Right ventricle myocardium inferior (tissue), 1 donor: ENCODE results near the gene FAM83G. TPM values are rescaled to one million over a fixed set of nuclear protein-coding genes. Genes with fewer than 3 reads are reported as not detected.
"Not testable (repeated sequence)": the region's sequence is repeated elsewhere in the genome, so short reads cannot be mapped to it uniquely, and the experiment has no call there.

Experiments used
- ATAC-seq: fragments of 200-7000 bp; cut with Tn5 transposase; one replicate; pipeline ENCODE4 v1.9.1; 2020; ENCODE audit warnings: mild to moderate bottlenecking, moderate library complexity
- DNase-seq: peaks from one replicate; pipeline ENCODE4 v3.0.0; 2021; ENCODE audit errors: missing footprints
- intact Hi-C: fragments of 100-400 bp; cut with DNase I; formaldehyde crosslinking; loops from one replicate; pipeline ENCODE4 v1.11.0; 2022
- total RNA-seq: library from RNA; stranded (reverse); fragmentation: NEBNext Ultra II Directional; extraction: Animal tissue kit (Norgen Biotek cat#: 25700); gene quantifications from one replicate; pipeline ENCODE4 v1.2.1, GENCODE V29; 2021
- donor health status: DM: no; HTN: yes; CAD: no; lungs with severe emphysema.

Gene FAM83G
- total RNA-seq, 1 donor from 2014 or later: 2.7 TPM

GRCh38 chr17:18961634-18962493, 42.7 kb downstream of the FAM83G start:
- ATAC-seq (no peak), DNase-seq (peak; percentile 60)
- intact Hi-C loops: no loop called here

- intact Hi-C loops: no loop called here
- DNase-seq (peak; percentile 90), ATAC-seq (peak; percentile 86)
Measured at GRCh38 chr17:18960803-18961511, 43.6 kb downstream of the FAM83G start.

GRCh38 chr17:18960241-18960665, 44.3 kb downstream of the FAM83G start:
- ATAC-seq (no peak), DNase-seq (peak; percentile 23)
- intact Hi-C loops: no loop called here

GRCh38 chr17:18959845-18960240, 44.7 kb downstream of the FAM83G start:
- intact Hi-C loops: no loop called here

GRCh38 chr17:18959071-18959844, 45.3 kb downstream of the FAM83G start:
- DNase-seq: peak; percentile 23
- ATAC-seq: no peak

More at GRCh38 chr17:18959845-18960240, 44.7 kb downstream of the FAM83G start:
- ATAC-seq (no peak), DNase-seq (peak; percentile 65)

GRCh38 chr17:18958611-18959010, 46.0 kb downstream of the FAM83G start:
- intact Hi-C loops: no loop called here
- peak; percentile 33 for DNase-seq

More at GRCh38 chr17:18959071-18959844, 45.3 kb downstream of the FAM83G start:
- intact Hi-C loops: no loop called here

GRCh38 chr17:18957831-18958230, 46.7 kb downstream of the FAM83G start:
- ATAC-seq (no peak), DNase-seq (no peak)
- intact Hi-C loops: no loop called here

More at GRCh38 chr17:18958611-18959010, 46.0 kb downstream of the FAM83G start:
- ATAC-seq: no peak

GRCh38 chr17:18956581-18956980, 48.0 kb downstream of the FAM83G start:
- DNase-seq (no peak), ATAC-seq (no peak)

GRCh38 chr17:18956021-18956420, 48.5 kb downstream of the FAM83G start:
- ATAC-seq, intact Hi-C loops, DNase-seq: not testable (repeated sequence)

More at GRCh38 chr17:18956581-18956980, 48.0 kb downstream of the FAM83G start:
- intact Hi-C loops: no loop called here

GRCh38 chr17:18955009-18955408, 49.6 kb downstream of the FAM83G start:
- intact Hi-C loops: no loop called here
- DNase-seq: no peak
- no peak for ATAC-seq

GRCh38 chr17:18954321-18954720, 50.2 kb downstream of the FAM83G start:
- ATAC-seq (no peak), DNase-seq (no peak)
- intact Hi-C loops: no loop called here

GRCh38 chr17:18953231-18953728, 51.3 kb downstream of the FAM83G start:
- DNase-seq (peak; percentile 65), ATAC-seq (no peak)
- intact Hi-C loops: no loop called here

GRCh38 chr17:18951941-18952842, 52.4 kb downstream of the FAM83G start, which contains the start of gene SLC5A10:
Gene SLC5A10, plus strand, starts transcription at chr17:18952165. Its CDS starts 41 bp downstream, at chr17:18952206.
- intact Hi-C loops: no loop called here
- no peak for ATAC-seq

GRCh38 chr17:18950944-18951905, 53.3 kb downstream of the FAM83G start:
- ATAC-seq: peak; percentile 87

More at GRCh38 chr17:18951941-18952842, 52.4 kb downstream of the FAM83G start, which contains the start of gene SLC5A10:
- DNase-seq: peak; percentile 50

GRCh38 chr17:18950346-18950745, 54.2 kb downstream of the FAM83G start:
- ATAC-seq (no peak), DNase-seq (no peak)
- intact Hi-C loops: no loop called here

More at GRCh38 chr17:18950944-18951905, 53.3 kb downstream of the FAM83G start:
- DNase-seq: peak; percentile 70
- intact Hi-C loops: no loop called here

GRCh38 chr17:18949566-18949965, 55.0 kb downstream of the FAM83G start:
- peak; percentile 56 for ATAC-seq
- DNase-seq: peak; percentile 63

More at GRCh38 chr17:18949566-18949965, 55.0 kb downstream of the FAM83G start:
- intact Hi-C loops: no loop called here
